PC-3 (cell line): ENCODE measurements around the gene ZNF780B. TPM values are rescaled to one million over a fixed set of nuclear protein-coding genes. Genes with fewer than 3 reads are reported as not detected.

Source experiments
- ATAC-seq: fragments of 200-7000 bp; cut with Tn5 transposase; 2 replicates; pipeline ENCODE4 v1.9.1; 2020; ENCODE audit warnings: mild to moderate bottlenecking, moderate library complexity
- BruUV-seq: library from RNA; stranded (reverse); fragments of 400-500 nt; replicated peaks from 2 replicates; lab custom pipeline; 2021; lab: Mats Ljungman, UMichigan
- CTCF ChIA-PET: fragments of 300-600 bp; sonication (Branson Sonifier 250); formaldehyde crosslinking; loops from one replicate; lab custom pipeline; 2022; ENCODE audit warnings: antibody characterized with exemption; lab: Charles Lee
- POLR2A ChIA-PET: fragments of 300-600 bp; sonication (Branson Sonifier 250); formaldehyde crosslinking; loops from one replicate; lab custom pipeline; 2022; ENCODE audit warnings: antibody characterized with exemption; ENCODE audit not compliant: unreplicated experiment; lab: Charles Lee
- DNase-seq: peaks from one replicate; pipeline ENCODE4 v3.0.0-alpha.2; 2015
- H2AFZ ChIP-seq: fragments of 300-600 bp; sonication (generic); 2 replicates; pipeline ENCODE4 v1.6.0; 2016; ENCODE audit warnings: antibody characterized with exemption, low read length
- H3F3A ChIP-seq: fragments of 300-600 bp; sonication (generic); one replicate; pipeline ENCODE4 v1.6.0; 2017; ENCODE audit warnings: antibody characterized with exemption, low read length, control low read depth, mild to moderate bottlenecking; ENCODE audit not compliant: unreplicated experiment
- H3K27ac ChIP-seq: fragments of 300-600 bp; sonication (generic); 2 replicates; pipeline ENCODE4 v1.5.1; 2016; ENCODE audit warnings: mild to moderate bottlenecking, low read length
- H3K27me3 ChIP-seq: fragments of 300-600 bp; sonication (generic); 2 replicates; pipeline ENCODE4 v1.6.1; 2016; ENCODE audit warnings: low read length, mixed read lengths
- H3K36me3 ChIP-seq: fragments of 300-600 bp; sonication (generic); 2 replicates; pipeline ENCODE4 v1.6.1; 2016; ENCODE audit warnings: low read depth, mixed run types, low read length, mixed read lengths
- H3K4me1 ChIP-seq: fragments of 300-600 bp; sonication (generic); 2 replicates; pipeline ENCODE4 v1.5.1; 2016; ENCODE audit warnings: low read length; ENCODE audit not compliant: insufficient read depth
- H3K4me2 ChIP-seq: fragments of 300-600 bp; sonication (generic); 2 replicates; pipeline ENCODE4 v1.6.0; 2016; ENCODE audit warnings: low read length
- H3K4me3 ChIP-seq: fragments of 300-600 bp; sonication (generic); 2 replicates; pipeline ENCODE4 v1.5.1; 2016; ENCODE audit warnings: mild to moderate bottlenecking, low read length, mixed read lengths
- H3K79me2 ChIP-seq: fragments of 300-600 bp; sonication (generic); 2 replicates; pipeline ENCODE4 v1.6.1; 2017; ENCODE audit warnings: low read length, mixed read lengths
- H3K9ac ChIP-seq: fragments of 300-600 bp; sonication (generic); 2 replicates; pipeline ENCODE4 v1.6.0; 2016; ENCODE audit warnings: mild to moderate bottlenecking, low read length
- H3K9me2 ChIP-seq: fragments of 300-600 bp; sonication (generic); replicated peaks from 2 replicates; pipeline ENCODE4 v1.6.1; 2016; ENCODE audit warnings: mixed run types, low read length, mixed read lengths
- H3K9me3 ChIP-seq: fragments of 300-600 bp; sonication (generic); 2 replicates; pipeline ENCODE4 v1.6.1; 2016; ENCODE audit warnings: low read length, mixed read lengths
- H4K20me1 ChIP-seq: fragments of 300-600 bp; sonication (generic); 2 replicates; pipeline ENCODE4 v1.6.1; 2016; ENCODE audit warnings: low read length, mixed read lengths
- CTCF ChIP-seq: fragments of 300-600 bp; sonication (generic); conservative IDR thresholded peaks from 2 replicates; pipeline ENCODE4 v1.5.1; 2017; ENCODE audit warnings: antibody characterized with exemption, low read depth, mild to moderate bottlenecking, low read length
- EZH2 ChIP-seq: fragments of 300-600 bp; sonication (generic); IDR thresholded peaks from one replicate; pipeline ENCODE4 v1.6.1; 2017; ENCODE audit warnings: antibody characterized with exemption, mild to moderate bottlenecking, low read length; ENCODE audit not compliant: unreplicated experiment
- EZH2phosphoT487 ChIP-seq: fragments of 300-600 bp; sonication (generic); IDR thresholded peaks from 2 replicates; pipeline ENCODE4 v1.6.1; 2018; ENCODE audit warnings: mild to moderate bottlenecking, antibody characterized with exemption, low read length, borderline replicate concordance
- intact Hi-C: fragments of 100-400 bp; cut with micrococcal nuclease; formaldehyde crosslinking; loops from 2 replicates; pipeline ENCODE4 v1.9.0; 2023
- total RNA-seq: library from RNA; depleted of rRNA; stranded (reverse); fragments of >200 nt; gene quantifications from 2 replicates; pipeline ENCODE4 v1.2.3, GENCODE V29; 2014

ZNF780B gene
- total RNA-seq, 1 experiment from 2014 or later: 7.1 TPM

DNA sequence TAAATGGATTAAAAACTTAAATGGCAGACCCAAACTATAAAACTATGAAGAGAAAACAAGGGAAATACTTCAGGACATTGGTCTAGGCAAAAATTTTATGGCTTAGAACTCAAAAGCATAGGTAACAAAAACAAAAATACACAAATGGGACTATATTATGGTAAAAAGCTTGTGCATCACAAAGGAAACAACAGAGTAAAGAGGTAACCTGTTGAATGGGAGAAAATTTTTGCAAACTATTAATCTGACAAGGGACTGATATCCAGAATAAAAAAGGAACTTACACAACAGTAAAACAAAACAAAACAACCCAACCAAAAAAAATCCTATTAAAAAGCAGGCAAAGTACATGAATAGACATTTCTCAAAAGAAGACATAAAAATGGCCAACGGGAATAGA, 68.4 kb downstream of the ZNF780B start:
- ChIA-PET CTCF (no interaction called here), POLR2A (no interaction called here)
- Histone ChIP-seq H3K36me3 (peaks cover 12% of the 10 kb centered on the region), H3K9ac (no peak overlapping the region), H3K9me3 (peaks cover 15% of the 10 kb centered on the region), H2AFZ (no peak overlapping the region), H4K20me1 (no peaks in the 10 kb centered on the region), H3K27ac (no peak overlapping the region), H3K9me2 (no peaks in the 10 kb centered on the region), H3K4me3 (no peak overlapping the region), H3K4me1 (no peaks in the 10 kb centered on the region), H3K4me2 (no peak overlapping the region), H3K27me3 (no peaks in the 10 kb centered on the region), H3F3A (no peaks in the 10 kb centered on the region), H3K79me2 (peaks cover 15% of the 10 kb centered on the region)
- no peak for TF ChIP-seq CTCF
- TF ChIP-seq EZH2phosphoT487: no peak
- no peak for TF ChIP-seq EZH2
- intact Hi-C loops: loop anchor here (10.0 kb wide), 1 partner anchor 107 kb away; the partner anchor contains the start of gene ZNF780A
- BruUV-seq: no TSS peak
- no peak for DNase-seq
- ATAC-seq: no peak

DNA sequence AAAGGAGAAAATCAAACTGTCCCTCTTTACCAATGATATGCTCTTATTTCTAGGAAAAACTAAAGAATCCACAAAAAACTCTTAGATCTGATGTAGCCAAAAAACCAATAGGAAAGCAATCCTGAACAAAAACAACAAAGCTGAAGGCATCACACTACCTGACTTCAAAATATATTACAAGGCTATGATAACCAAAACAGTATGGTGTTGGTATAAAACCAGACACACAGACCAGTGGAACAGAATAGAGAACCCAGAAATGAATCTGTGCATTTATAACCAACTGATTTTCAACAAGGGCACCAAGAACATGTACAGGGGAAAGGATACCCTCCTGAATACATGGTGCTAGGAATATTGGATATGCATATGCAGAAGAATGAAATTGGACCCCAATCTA, 68.9 kb downstream of the ZNF780B start:
- ChIA-PET POLR2A (no interaction called here), CTCF (no interaction called here)
- Histone ChIP-seq H3K9me3 (peaks cover 15% of the 10 kb centered on the region), H3K79me2 (peaks cover 15% of the 10 kb centered on the region), H2AFZ (no peak overlapping the region), H3K9me2 (no peaks in the 10 kb centered on the region), H3K4me2 (no peak overlapping the region), H3K4me3 (no peak overlapping the region), H3K36me3 (peaks cover 16% of the 10 kb centered on the region), H3F3A (no peaks in the 10 kb centered on the region), H3K27me3 (no peaks in the 10 kb centered on the region), H4K20me1 (no peaks in the 10 kb centered on the region), H3K27ac (no peak overlapping the region), H3K4me1 (no peaks in the 10 kb centered on the region), H3K9ac (no peak overlapping the region)
- no peak for TF ChIP-seq CTCF
- no peak for TF ChIP-seq EZH2
- no peak for TF ChIP-seq EZH2phosphoT487
- BruUV-seq: no TSS peak
- ATAC-seq (no peak), DNase-seq (no peak)
- intact Hi-C loops: loop anchor here (10.0 kb wide), 1 partner anchor 108 kb away; the partner anchor contains the start of gene ZNF780A

DNA sequence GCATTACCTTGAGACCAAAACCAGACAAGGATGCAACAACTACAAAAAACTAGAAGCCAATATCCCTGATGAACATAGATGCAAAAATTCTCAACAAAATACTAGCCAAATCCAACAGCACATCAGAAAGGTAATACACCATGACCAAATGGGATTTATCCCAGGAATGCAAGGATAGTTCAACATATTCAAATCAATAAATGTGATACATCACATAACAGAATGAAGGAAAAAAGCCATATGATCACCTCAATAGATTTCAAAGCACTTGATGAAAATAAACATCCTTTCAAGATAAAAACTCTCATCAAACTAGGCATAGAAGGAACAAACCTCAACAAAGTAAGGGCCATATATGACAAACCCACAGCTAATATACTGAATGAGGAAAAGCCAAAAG, 69.4 kb downstream of the ZNF780B start:
- Histone ChIP-seq H4K20me1 (no peaks in the 10 kb centered on the region), H3K4me2 (no peak overlapping the region), H3K9me2 (no peaks in the 10 kb centered on the region), H3K4me3 (no peak overlapping the region), H3K79me2 (peaks cover 15% of the 10 kb centered on the region), H2AFZ (no peak overlapping the region), H3K9ac (no peak overlapping the region), H3F3A (no peaks in the 10 kb centered on the region), H3K27ac (no peak overlapping the region), H3K36me3 (peaks cover 20% of the 10 kb centered on the region), H3K27me3 (no peaks in the 10 kb centered on the region), H3K9me3 (peaks cover 15% of the 10 kb centered on the region), H3K4me1 (no peaks in the 10 kb centered on the region)
- CTCF ChIA-PET: no interaction called here
- ATAC-seq: no peak
- BruUV-seq: no TSS peak
- no peak for DNase-seq
- POLR2A ChIA-PET: no interaction called here
- TF ChIP-seq CTCF (no peak), EZH2phosphoT487 (no peak), EZH2 (no peak)
- intact Hi-C loops: loop anchor here (10.0 kb wide), 1 partner anchor 108 kb away; the partner anchor contains the start of gene ZNF780A
